ENCODE data around the gene IL6.
"Not testable (repeated sequence)": the region's sequence is repeated elsewhere in the genome, so short reads cannot be mapped to it uniquely, and the experiment has no call there.

The IL6 gene

GRCh38 chr7:22726907-22727713, at the start of gene IL6:
IL6 (plus strand) TSS chr7:22727200; CDS start chr7:22727263, 63 bp downstream.
- DNase-seq: no peak

- DNase-seq: not testable (repeated sequence)
Measured at GRCh38 chr7:22677263-22677662, 49.7 kb upstream of the IL6 start.

DNA sequence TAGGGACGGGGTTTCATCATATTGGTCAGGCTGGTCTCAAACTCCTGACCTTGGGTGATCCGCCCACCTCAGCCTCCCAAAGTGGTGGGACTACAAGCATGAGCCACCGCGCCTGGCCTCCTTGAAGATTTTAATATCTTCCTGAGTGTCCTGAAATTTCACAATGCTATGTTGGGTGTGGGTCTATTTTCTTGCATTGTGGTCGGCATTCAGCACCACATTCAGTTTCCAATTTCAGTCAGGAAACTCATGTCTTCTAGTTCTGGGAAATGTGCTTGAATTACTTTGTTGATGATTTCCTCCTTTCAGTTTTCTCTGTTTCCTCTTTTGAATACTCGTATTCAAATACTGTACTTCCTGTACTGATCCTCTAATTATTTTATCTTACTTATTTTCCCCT, 49.3 kb upstream of the IL6 start:
- DNase-seq: no peak

DNA sequence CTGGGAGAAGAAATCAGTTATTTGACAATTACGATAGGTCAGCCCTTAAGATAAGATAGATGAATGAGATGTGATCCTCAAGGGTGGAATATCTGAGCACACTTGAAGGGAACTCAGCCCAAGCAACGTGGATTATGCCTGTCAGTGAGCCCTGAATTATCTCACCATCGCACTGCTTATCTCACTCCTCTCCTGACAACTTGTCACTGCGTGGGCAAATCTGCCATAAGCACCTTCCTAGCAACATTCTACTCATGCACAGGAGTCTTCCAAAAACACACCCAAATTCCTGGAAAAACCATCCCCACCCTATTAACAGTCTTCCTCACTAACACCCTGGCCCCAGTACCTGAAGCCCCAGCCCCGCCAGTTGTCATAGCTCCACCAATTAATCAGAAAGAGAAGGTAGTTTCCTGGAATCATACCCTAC, 46.5 kb upstream of the IL6 start:
- DNase-seq: no peak

DNA sequence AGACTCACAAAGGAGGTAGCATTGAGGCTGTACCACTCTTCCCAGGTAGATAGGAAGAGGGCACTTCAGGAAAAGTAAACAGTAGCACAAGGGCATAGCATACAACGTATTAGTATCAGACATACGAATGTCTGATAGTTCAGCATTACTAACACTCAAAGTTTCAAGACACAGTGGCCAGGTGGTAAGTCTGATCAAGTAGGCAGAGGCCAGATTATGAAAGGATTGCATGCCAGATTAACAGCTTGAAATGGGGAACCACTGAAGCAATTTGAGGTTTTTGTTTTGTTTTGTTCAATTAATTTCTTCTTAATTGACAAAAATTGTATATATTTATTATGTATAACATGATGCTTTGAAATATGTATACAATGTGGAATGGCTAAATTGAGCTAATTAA, 45.7 kb upstream of the IL6 start:
- no peak for DNase-seq

DNA sequence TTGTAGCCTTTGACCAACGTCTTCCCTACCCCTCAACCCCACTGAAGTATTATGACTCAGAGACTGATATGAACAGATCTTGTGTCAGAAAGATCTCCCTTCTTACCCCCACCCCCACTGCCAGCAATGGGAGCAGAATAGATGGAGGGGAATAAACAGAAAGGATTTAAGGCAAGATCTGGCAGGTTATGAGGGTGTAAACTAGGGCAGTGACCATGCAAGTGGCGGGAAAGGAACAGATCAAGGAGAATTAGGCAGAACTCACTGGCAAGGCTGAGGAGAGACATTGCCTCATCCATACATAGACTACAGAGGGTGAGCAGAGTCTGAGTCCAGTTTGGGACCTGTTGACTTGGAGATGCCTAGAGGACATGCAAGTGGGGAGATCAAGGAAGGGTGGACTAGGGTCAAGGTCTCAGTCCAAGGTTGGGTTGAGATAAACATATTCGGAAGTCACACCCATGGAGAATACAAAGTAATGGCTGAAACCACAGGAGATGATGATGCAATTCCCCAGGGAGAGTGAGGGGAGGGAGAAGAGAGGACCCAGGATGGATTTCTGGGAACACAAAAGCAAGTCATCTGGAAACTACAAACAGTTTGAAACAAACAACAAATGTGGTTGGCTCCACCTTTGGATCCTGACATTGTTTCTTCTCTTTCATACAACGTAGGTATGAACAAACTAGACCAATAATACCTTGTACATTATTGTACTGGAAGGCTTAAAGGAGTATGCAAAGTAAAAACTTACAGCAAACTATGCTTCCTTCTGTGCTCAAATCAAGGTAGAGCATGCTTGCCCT, 44.9 kb upstream of the IL6 start:
- no peak for DNase-seq

DNA sequence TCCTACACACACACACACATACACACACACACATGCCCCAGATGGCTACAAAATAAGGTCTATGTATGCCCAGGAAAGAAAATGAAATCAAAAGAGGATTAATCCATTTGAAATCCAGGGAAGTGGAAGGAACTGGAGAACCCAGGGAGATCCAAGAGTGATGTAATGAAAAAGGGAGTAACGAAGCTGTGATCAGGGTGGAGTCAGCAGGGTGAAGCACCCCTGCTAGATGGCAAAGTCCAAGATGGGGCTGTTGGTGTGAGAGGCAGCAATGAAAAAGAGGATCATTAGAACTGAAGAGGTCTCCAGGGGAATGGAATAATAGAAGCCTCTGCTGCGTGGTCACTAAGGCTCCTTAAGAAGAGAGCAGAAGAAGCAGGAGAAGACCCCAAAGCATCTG, 43.6 kb upstream of the IL6 start:
- no peak for DNase-seq

GRCh38 chr7:22686620-22687019, 40.4 kb upstream of the IL6 start:
- no peak for DNase-seq

- DNase-seq: no peak
Measured at GRCh38 chr7:22688084-22688483, 38.9 kb upstream of the IL6 start.

DNA sequence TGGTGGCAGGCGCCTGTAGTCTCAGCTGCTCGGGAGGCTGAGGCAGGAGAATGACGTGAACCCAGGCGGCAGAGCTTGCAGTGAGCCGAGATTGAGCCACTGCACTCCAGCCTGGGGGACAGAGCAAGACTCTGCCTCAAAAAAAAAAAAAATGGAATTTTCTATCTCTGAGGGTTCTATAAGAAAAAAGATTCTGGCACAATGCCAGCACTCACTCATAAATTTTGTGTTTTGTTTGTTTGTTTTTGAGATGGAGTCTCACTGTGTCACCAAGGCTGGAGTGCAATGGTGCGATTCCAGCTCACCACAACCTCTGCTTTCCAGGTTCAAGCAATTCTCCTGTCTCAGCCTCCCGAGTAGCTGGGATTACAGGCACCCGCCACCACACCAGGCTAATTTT, 38.1 kb upstream of the IL6 start:
- DNase-seq: not testable (repeated sequence)

GRCh38 chr7:22694597-22695207, 32.3 kb upstream of the IL6 start:
- no peak for DNase-seq

GRCh38 chr7:22695476-22696132, 31.4 kb upstream of the IL6 start:
- no peak for DNase-seq

DNA sequence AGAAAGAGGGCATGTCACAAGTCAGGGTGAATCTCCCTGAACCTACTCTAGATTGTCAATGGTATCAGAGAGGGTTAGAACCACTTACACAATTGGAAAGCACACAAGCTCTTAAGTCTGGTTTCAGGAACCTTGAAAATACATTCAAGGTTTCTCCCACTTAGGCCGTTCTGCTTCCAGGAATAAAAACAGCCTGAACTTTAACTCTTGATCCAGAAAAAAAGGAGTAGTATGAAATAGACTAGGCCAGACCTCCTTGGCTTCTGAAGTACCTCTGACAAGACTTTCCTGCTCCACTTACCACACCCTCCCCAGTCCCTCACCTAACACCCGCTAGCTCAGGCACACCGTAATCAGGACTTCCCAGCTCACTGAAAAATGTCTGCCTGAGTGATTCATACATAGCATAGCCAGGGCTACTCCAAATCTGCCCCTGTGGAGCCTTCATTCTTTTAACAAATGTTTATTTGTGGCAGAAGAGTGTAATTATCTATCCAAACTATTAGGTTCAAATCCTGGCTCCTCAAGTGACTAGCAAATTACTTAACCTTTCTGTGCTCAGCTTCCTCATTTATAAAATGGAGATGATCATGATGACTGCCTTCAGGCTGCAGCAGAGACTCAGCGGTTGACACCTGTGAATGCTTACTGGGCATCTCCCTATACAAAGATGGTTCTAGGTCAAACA, 30.3 kb upstream of the IL6 start:
- no peak for DNase-seq

- DNase-seq: no peak
Measured at GRCh38 chr7:22697322-22697859, 29.6 kb upstream of the IL6 start.

GRCh38 chr7:22697876-22698606, 29.0 kb upstream of the IL6 start:
- DNase-seq: no peak

DNA sequence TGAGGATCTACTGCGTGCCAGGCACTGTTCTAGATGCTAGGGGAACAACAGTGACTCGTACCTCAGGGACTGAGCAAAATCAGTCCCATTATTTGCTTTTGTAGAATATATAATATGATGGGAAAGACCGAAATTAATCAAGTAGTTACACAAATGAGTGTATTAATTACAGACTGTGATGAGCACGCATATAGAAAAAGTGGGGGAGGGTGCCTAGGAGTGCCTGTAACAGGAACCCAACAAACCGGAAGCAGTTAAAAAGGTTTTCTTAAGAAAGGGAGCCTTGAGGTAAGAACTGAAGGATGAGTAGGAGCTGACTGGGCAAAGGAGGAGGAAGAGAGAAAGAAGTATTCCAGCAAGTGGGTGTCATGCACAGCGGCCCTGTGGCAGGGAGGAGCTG, 28.2 kb upstream of the IL6 start:
- no peak for DNase-seq

GRCh38 chr7:22700559-22701002, 26.4 kb upstream of the IL6 start:
- no peak for DNase-seq

DNA sequence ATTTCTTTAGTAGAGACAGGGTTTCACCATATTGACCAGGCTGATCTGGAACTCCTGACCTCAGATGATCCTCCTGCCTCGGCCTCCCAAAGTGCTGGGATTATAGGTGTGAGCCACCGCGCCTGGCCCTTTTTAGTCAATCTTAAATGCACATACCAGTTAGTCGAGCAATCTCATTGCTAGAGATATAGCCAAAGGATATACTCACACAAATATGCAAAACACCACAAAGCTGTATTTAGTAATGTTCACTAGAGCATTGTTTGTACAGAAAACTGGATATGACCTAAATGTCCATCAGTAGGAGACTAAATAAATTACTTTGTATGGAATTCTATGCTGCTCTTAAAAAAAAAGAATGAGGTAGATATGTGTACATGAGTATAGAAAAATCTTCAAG, 24.5 kb upstream of the IL6 start:
- no peak for DNase-seq

DNA sequence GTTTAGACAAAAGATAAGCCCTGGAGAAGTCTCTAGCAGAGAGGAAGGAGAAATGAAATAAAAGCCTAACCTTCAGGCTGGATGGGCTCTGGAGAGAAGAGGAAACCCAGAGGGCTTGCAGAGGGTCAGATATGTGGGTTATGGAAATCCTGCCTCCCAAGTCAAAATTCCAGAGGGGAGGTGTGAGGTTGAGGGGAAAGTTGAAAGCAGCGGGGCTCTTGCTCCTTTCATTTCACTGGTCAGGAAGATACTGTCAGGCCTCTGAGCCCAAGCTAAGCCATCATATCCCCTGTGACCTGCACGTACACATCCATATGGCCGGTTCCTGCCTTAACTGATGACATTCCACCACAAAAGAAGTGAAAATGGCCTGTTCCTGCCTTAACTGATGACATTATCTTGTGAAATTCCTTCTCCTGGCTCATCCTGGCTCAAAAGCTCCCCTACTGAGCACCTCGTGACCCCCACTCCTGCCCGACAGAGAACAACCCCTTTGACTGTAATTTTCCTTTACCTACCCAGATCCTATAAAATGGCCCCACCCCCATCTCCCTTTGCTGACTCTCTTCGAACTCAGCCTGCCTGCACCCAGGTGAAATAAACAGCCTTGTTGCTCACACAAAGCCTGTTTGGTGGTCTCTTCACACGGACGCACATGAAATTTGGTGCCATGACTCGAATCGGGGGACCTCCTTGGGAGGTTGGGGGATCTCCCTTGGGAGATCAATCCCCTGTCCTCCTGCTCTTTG, 23.7 kb upstream of the IL6 start:
- not testable (repeated sequence) for DNase-seq

DNA sequence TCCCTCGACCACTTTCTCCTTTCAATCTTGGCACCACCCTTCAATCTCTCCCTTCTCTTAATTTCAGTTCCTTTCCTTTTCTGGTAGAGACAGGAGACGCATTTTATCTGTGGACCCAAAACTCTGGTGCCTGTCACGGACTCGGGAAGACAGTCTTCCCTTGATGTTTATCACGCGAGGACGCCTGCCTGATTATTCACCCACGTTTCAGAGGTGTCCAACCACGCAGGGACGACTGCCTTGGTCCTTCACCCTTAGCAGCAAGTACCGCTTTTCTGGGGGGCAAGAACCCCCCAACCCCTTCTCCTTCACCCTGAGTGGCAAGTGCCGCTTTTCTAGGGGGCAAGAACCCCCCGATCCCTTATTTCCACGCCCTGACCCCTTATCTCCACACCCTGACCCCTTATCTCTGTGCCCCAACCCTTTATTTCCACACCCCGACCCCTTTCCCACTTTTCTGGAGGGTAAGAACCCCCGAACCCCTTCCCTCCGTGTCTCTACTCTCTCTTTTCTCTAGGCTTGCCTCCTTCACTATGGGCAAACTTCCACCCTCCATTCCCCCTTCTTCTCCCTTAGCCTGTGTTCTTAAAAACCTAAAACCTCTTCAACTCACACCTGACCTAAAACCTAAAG, 22.9 kb upstream of the IL6 start:
- DNase-seq: not testable (repeated sequence)
